Gastrocnemius medialis (tissue), 4 donors: ENCODE data around the gene TNFRSF21. TPM values are rescaled to one million over a fixed set of nuclear protein-coding genes. Genes with fewer than 3 reads are reported as not detected.

Experiments
- ATAC-seq, 2 donors: fragments of 150-250 bp; one replicate each; pipeline ENCODE4 v1.9.1; 2016
- DNase-seq, 2 donors: peaks; one replicate each; pipeline ENCODE4 v3.0.0-alpha.2; 2019
- H3K27ac ChIP-seq, 4 donors: fragments of 200-600 bp; sonication (generic); 1 replicate in 1 of 4; 2 replicates in 3 of 4; pipeline ENCODE4 v1.5.1; 2016 to 2018; ENCODE audit warnings: mild to moderate bottlenecking in 2 of 4, moderate library complexity in 1 of 4
- H3K27me3 ChIP-seq, 3 donors: fragments of 200-600 bp; sonication (generic) in 2 of 3; 1 replicate in 1 of 3; 2 replicates in 2 of 3; pipeline versions ENCODE4 v1.5.1 to v1.6.0; 2016 to 2019; ENCODE audit warnings: mild to moderate bottlenecking in 1 of 3, moderate library complexity in 1 of 3
- H3K36me3 ChIP-seq, 2 donors: fragments of 200-600 bp; sonication (generic) in 1 of 2; one replicate each; pipeline ENCODE4 v1.5.1; 2017 to 2018
- H3K4me1 ChIP-seq, 2 donors: fragments of 200-600 bp; sonication (generic) in 1 of 2; one replicate each; pipeline ENCODE4 v1.5.1; 2016 to 2017; ENCODE audit warnings: mild to moderate bottlenecking in 2 of 2
- H3K4me3 ChIP-seq, 4 donors: fragments of 200-600 bp; sonication (generic) in 3 of 4; 1 replicate in 1 of 4; 2 replicates in 3 of 4; pipeline ENCODE4 v1.5.1; 2016 to 2019; ENCODE audit warnings: mild to moderate bottlenecking in 2 of 4
- H3K9me3 ChIP-seq, 3 donors: fragments of 200-600 bp; sonication (generic) in 2 of 3; 1 replicate in 1 of 3; 2 replicates in 2 of 3; pipeline ENCODE4 v1.5.1; 2016 to 2019
- POLR2A ChIP-seq, 2 donors: fragments of 450-650 bp; IDR thresholded peaks; one replicate each; pipeline ENCODE4 v1.6.1; 2017; ENCODE audit warnings: antibody characterized with exemption in 2 of 2, mild to moderate bottlenecking in 2 of 2, moderate library complexity in 2 of 2
- in situ Hi-C, 4 donors: fragments of 200-750 bp; cut with MboI; loops; one replicate each; pipeline versions ENCODE4 v1.15.0 to v1.8.0; 2017; ENCODE audit warnings: low sequenced_read_pairs in 4 of 4
- intact Hi-C: fragments of 100-400 bp; cut with DNase I; formaldehyde crosslinking; loops from one replicate; pipeline ENCODE4 v1.15.1; 2023; ENCODE audit warnings: low total_unique reads
- total RNA-seq, 4 donors: library from RNA; depleted of rRNA; stranded (reverse); fragments of >200 nt; gene quantifications; one replicate each; pipeline versions ENCODE4 v1.1.0 to v1.2.3, GENCODE V29; 2016
- TF ChIP-seq, protein P1 (sequence below), 5 experiments: fragments of 450-650 bp in 3 of 5; fragments of 200-600 bp in 2 of 5; sonication (generic) in 2 of 5; IDR thresholded peaks in 4 of 5; conservative IDR thresholded peaks in 1 of 5; 1 replicate in 4 of 5; 2 replicates in 1 of 5; pipeline ENCODE4 v1.5.1; 2016 to 2019; ENCODE audit warnings: antibody characterized with exemption in 5 of 5, mild to moderate bottlenecking in 3 of 5, moderate library complexity in 3 of 5

Gene TNFRSF21
- total RNA-seq, 4 donors from 2014 or later, result 2.8 to 5.3 (median 3.7) TPM

DNA sequence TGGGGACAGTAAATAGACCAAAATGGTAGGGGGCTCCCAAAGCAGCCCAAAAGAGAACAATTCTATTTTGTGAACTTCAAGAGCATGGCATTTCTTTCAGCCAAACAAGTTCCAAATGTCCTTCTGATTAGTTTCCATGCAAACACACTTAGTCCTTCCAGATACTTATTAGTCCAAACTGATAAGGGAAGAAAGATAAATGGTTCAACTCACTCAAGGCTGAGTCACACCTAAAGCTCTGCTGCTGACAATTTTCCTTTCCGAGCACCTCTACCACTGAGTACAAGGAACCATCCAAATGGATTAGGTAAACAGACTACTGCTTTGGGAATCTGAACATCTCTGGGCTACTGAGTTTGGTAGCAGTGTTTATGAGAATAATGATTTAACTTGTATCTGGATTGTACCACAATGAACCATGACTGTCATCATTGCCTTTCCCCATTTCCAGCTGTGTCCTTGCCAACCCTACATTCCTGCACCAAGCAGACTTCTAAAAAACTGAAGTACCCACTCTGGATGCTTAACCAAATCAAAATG, 71.2 kb downstream of the TNFRSF21 start:
- Histone ChIP-seq H3K27ac (no peak overlapping the region), H3K4me3 (no peak overlapping the region), H3K36me3 (peaks cover 0 to 9% of the 10 kb centered on the region in 2 donors), H3K4me1 (peaks cover 7 to 9% of the 10 kb centered on the region in 2 donors), H3K27me3 (no peaks in the 10 kb centered on the region), H3K9me3 (no peaks in the 10 kb centered on the region)
- no peak for ATAC-seq
- TF ChIP-seq POLR2A (IDR thresholded peaks at IDR 0.05), result no peak
- TF ChIP-seq, protein P1, sequence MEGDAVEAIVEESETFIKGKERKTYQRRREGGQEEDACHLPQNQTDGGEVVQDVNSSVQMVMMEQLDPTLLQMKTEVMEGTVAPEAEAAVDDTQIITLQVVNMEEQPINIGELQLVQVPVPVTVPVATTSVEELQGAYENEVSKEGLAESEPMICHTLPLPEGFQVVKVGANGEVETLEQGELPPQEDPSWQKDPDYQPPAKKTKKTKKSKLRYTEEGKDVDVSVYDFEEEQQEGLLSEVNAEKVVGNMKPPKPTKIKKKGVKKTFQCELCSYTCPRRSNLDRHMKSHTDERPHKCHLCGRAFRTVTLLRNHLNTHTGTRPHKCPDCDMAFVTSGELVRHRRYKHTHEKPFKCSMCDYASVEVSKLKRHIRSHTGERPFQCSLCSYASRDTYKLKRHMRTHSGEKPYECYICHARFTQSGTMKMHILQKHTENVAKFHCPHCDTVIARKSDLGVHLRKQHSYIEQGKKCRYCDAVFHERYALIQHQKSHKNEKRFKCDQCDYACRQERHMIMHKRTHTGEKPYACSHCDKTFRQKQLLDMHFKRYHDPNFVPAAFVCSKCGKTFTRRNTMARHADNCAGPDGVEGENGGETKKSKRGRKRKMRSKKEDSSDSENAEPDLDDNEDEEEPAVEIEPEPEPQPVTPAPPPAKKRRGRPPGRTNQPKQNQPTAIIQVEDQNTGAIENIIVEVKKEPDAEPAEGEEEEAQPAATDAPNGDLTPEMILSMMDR (IDR thresholded peaks at IDR 0.05 in 4 of 5, conservative IDR thresholded peaks at IDR 0.05 in 1 of 5), result no peak
- DNase-seq, result no peak
- in situ Hi-C loops, result no loop called here
- intact Hi-C loops, result no loop called here

DNA sequence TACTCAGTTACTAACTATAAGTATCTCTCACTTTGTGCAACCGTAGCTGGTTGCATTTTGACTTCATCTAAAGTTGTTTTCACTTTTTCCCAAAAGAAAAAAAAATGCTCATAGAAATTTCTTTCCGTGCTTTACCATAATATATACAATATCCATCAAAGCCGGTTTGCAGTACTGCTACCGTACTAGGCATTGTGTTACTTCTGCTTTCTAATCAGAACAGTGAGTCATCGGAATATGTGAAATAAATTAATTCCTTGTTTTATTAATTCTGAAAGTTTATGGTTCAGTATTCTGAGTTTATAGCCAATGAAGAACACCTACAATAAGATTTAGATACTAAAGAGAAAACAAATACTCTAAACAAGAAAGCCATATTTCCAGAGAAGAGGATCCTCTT, 72.5 kb downstream of the TNFRSF21 start:
- intact Hi-C loops, result no loop called here
- TF ChIP-seq, protein P1 (IDR thresholded peaks at IDR 0.05 in 4 of 5, conservative IDR thresholded peaks at IDR 0.05 in 1 of 5), result no peak
- no peak for TF ChIP-seq POLR2A (IDR thresholded peaks at IDR 0.05)
- DNase-seq, result no peak
- Histone ChIP-seq H3K4me3 (no peak overlapping the region), H3K27me3 (no peaks in the 10 kb centered on the region), H3K36me3 (peaks cover 0 to 9% of the 10 kb centered on the region in 2 donors), H3K9me3 (no peaks in the 10 kb centered on the region), H3K4me1 (peaks cover 3 to 6% of the 10 kb centered on the region in 2 donors), H3K27ac (no peak overlapping the region)
- no peak for ATAC-seq
- in situ Hi-C loops, result no loop called here

DNA sequence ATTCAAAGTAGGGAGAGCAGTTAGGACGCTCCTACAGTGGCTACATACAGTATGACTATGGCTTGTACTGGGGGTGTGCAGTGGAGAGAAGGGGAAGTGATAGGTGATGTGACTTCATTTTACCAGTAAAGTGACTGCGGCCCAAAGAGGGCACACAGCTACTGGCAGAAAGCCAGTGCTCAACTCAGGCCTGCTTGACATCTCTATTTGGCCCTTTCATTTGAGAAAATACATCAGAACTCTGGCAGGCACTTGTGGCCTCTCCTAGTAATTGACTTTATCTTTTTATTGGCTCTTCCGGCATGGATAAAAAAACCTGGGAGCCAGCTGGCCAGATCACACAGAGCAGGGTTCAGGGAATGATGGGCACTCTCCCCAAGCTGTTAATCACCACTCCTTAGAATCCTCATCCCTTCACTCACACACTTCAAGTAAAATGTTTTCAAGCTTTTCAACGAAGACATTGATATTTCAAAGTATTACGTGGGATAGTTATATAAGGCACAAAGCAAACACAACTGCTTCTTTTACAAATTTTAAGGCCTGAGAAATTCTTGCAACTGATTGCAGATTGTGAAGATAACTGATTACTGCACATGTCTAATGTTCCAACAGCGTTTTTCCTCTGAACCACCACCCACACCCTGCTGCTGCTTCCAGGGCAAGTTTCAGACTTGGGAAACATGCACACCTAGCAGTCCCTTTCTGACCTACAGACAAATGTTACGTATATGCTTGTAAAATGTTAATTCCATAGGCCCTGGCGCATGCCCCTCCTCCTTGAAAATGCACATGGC, 73.5 kb downstream of the TNFRSF21 start:
- no peak for TF ChIP-seq POLR2A (IDR thresholded peaks at IDR 0.05)
- TF ChIP-seq, protein P1 (IDR thresholded peaks at IDR 0.05 in 4 of 5, conservative IDR thresholded peaks at IDR 0.05 in 1 of 5), result no peak
- intact Hi-C loops (no loop called here), in situ Hi-C loops (no loop called here)
- no peak overlapping the region for H3K4me3 ChIP-seq
- no peaks in the 10 kb centered on the region for H3K9me3 ChIP-seq
- ATAC-seq, result no peak
- H3K4me1 ChIP-seq, result no peaks in the 10 kb centered on the region
- no peaks in the 10 kb centered on the region for H3K27me3 ChIP-seq
- peaks cover 0 to 9% of the 10 kb centered on the region in 2 donors for H3K36me3 ChIP-seq
- DNase-seq, result no peak
- H3K27ac ChIP-seq, result no peak overlapping the region

GRCh38 chr6:47235421-47235820, 74.3 kb downstream of the TNFRSF21 start:
- Histone ChIP-seq H3K9me3 (no peaks in the 10 kb centered on the region), H3K4me3 (no peak overlapping the region), H3K4me1 (no peaks in the 10 kb centered on the region), H3K27ac (no peak overlapping the region), H3K36me3 (peaks cover 0 to 9% of the 10 kb centered on the region in 2 donors), H3K27me3 (no peaks in the 10 kb centered on the region)
- in situ Hi-C loops, result no loop called here
- ATAC-seq (no peak), DNase-seq (no peak)
- intact Hi-C loops, result no loop called here
- TF ChIP-seq POLR2A (IDR thresholded peaks at IDR 0.05), result no peak
- TF ChIP-seq, protein P1 (IDR thresholded peaks at IDR 0.05 in 4 of 5, conservative IDR thresholded peaks at IDR 0.05 in 1 of 5), result no peak
